AG04449 (cell line): ENCODE measurements around the gene PRKAR2B.

Source experiments
- CTCF ChIA-PET: fragments of 350-600 bp; formaldehyde crosslinking; extraction: SDS; loops from one replicate; lab custom pipeline; 2021; ENCODE audit warnings: antibody characterized with exemption; lab: Yijun Ruan, JAX
- POLR2A ChIA-PET: fragments of 400-600, 350-600 bp; formaldehyde crosslinking; extraction: SDS; loops from one replicate; lab custom pipeline; 2020; ENCODE audit warnings: antibody characterized with exemption, inconsistent platforms; lab: Yijun Ruan, JAX
- DNase-seq: peaks from one replicate; pipeline ENCODE4 v3.0.0-alpha.2; 2010; ENCODE audit warnings: low read depth, low spot score
- H3K4me3 ChIP-seq: 2 replicates; pipeline ENCODE4 v1.5.1; 2011; ENCODE audit warnings: low read depth, mild to moderate bottlenecking, control low read depth, low read length
- TF ChIP-seq, protein P1 (sequence below): IDR thresholded peaks from one replicate; pipeline ENCODE4 v1.5.1; 2011; ENCODE audit warnings: mild to moderate bottlenecking, moderate library complexity, low read length, control low read depth, inconsistent platforms; ENCODE audit not compliant: insufficient read depth; ENCODE audit errors: missing control alignments

Gene PRKAR2B

DNA sequence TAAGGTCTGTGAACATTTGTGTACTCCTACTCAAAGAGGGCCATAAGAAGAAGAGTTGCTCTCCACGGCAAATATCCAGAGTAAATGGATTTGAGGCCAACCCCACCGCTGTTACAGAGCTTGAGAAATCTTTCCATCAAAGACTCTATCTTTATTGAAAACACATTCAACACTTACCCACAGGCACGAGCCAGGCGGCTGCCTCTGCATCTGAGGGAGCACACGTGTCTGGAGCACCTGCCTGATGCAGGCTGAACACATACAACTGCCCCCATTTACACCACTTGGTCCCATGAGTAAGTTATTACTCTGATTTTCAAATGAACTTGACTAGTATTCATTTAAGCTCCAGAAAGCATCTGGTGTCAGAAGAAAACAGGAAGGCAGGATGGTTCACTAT, 163.0 kb downstream of the PRKAR2B start:
- ChIA-PET CTCF (interaction anchor here (0.7 to 1.6 kb wide), 2 partner anchors 43 to 668 kb away, joined by 3 to 5 read pairs; no protein-coding TSS in a partner anchor), POLR2A (no interaction called here)
- no peak overlapping the region for H3K4me3 ChIP-seq
- DNase-seq: no peak
- TF ChIP-seq, protein P1, sequence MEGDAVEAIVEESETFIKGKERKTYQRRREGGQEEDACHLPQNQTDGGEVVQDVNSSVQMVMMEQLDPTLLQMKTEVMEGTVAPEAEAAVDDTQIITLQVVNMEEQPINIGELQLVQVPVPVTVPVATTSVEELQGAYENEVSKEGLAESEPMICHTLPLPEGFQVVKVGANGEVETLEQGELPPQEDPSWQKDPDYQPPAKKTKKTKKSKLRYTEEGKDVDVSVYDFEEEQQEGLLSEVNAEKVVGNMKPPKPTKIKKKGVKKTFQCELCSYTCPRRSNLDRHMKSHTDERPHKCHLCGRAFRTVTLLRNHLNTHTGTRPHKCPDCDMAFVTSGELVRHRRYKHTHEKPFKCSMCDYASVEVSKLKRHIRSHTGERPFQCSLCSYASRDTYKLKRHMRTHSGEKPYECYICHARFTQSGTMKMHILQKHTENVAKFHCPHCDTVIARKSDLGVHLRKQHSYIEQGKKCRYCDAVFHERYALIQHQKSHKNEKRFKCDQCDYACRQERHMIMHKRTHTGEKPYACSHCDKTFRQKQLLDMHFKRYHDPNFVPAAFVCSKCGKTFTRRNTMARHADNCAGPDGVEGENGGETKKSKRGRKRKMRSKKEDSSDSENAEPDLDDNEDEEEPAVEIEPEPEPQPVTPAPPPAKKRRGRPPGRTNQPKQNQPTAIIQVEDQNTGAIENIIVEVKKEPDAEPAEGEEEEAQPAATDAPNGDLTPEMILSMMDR: no peak

- H3K4me3 ChIP-seq: no peak overlapping the region
- ChIA-PET POLR2A (no interaction called here), CTCF (interaction anchor here (1.4 to 1.6 kb wide), 2 partner anchors 15 to 667 kb away, joined by 3 to 5 read pairs; no protein-coding TSS in a partner anchor)
- no peak for DNase-seq
- TF ChIP-seq, protein P1: no peak
Measured at GRCh38 chr7:107208024-107208521, 163.6 kb downstream of the PRKAR2B start.

DNA sequence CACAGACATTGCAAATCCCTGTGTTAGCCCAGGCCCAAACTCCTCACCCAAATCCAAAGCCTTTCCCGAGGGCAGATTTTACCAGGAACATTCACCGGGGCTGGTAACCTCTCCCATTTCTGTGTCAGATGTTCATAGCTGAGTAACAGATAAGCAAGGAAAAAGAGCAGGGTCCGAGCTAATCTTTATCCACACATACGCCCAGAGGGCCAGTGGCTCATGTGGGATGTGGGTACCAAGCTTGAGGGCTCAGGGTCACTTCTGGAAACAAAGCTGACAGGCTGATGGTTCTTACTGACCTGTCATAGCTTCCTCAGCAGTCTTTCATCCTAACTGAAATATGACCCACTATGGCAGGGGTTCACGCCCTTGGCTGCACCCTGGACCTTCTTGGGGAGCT, 164.1 kb downstream of the PRKAR2B start:
- TF ChIP-seq, protein P1: no peak
- ChIA-PET CTCF (interaction anchor here (0.8 to 1.4 kb wide), 2 partner anchors 14 to 534 kb away, joined by 3 read pairs; no protein-coding TSS in a partner anchor), POLR2A (no interaction called here)
- H3K4me3 ChIP-seq: no peak overlapping the region
- no peak for DNase-seq

DNA sequence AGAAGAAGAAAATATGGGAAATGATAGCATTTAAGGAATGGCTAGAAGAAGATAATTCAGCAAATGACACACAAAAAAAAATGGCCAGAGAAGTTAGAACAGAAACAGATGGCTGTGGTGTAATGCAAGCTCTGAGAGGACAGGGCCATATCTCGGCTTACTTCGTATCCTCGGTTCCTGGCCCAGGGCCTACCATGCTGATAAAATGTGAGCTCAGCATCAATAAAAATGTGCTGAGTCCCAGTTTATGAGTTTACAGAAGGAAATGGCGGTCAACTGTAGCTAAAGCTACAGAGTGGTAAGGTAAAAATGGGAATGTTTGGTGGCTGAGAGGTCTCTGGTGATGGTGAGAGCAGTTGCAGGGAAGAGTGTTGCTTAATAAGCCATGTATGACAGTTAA, 165.1 kb downstream of the PRKAR2B start:
- POLR2A ChIA-PET: no interaction called here
- no peak for DNase-seq
- CTCF ChIA-PET: interaction anchor here (1.0 kb wide), 1 partner anchor 23 kb away, joined by 3 read pairs; no protein-coding TSS in a partner anchor
- H3K4me3 ChIP-seq: no peak overlapping the region
- TF ChIP-seq, protein P1: no peak

DNA sequence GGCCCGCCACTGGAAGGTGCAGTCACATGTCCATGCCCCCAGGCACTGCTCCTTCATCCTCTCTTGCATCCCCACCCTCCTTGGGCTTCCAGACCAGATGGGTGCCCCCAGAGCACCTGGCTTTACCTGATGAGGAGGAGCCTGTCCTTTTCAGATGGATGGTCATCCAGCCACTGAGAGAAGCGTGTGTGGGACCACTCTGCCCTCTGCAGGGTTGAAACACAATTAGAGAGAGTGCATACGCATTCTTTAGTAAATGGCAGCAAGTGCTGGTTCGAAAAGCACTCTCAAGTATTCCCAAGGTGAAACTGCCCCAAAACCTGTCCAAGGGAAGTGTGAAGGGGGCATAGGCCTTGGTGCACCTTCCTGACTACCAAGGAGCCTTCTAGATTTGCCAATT, 165.9 kb downstream of the PRKAR2B start:
- CTCF ChIA-PET: interaction anchor here (1.0 kb wide), 1 partner anchor 24 kb away, joined by 3 read pairs; no protein-coding TSS in a partner anchor
- DNase-seq: no peak
- TF ChIP-seq, protein P1: no peak
- no peak overlapping the region for H3K4me3 ChIP-seq
- POLR2A ChIA-PET: no interaction called here
